ENCODE measurements around the gene MBD4. TPM values are rescaled to one million over a fixed set of nuclear protein-coding genes. Genes with fewer than 3 reads are reported as not detected.

The MBD4 gene
- total and polyA plus RNA-seq, 10 of the 15 experiments (the other 5 are each of a cell fraction or from before 2014, with no cell fraction given), result 17.7 to 59.0 (median 49.0) TPM

DNA sequence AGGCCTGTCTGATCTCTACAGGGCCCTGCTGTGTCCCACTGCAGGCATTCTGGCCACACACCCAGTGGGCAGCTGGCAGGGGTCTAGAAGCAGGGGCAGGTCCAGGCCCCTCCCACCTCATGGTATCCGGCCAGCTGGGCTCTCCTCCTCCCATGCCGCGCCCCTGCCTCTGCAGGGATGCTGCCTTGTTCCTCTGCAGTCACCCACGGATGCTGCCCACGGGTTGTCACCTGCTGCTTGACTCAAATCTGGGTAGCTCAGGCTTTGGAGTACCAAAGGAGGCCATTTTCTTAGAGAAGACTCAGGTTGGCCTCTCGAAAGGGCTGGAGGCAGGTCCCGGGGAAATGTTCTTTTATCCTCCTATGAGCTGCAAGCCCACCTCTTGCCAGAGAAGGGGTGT, 36.3 kb downstream of the MBD4 start:
- no peak overlapping the region for H3K4me3 ChIP-seq
- H3K36me3 ChIP-seq (ENCODE audit: control insufficient read depth in 2 of 2, insufficient read depth in 2 of 2, low read length in 1 of 2), result no peaks in the 10 kb centered on the region
- ChIA-PET RAD21 (ENCODE audit: unreplicated experiment) (interaction anchor here (1.2 to 4.4 kb wide), 2 partner anchors 10 to 22 kb away, joined by 3 to 19 read pairs; no protein-coding TSS in a partner anchor), POLR2A (interaction anchor here (0.6 to 1.9 kb wide), 4 partner anchors 10 to 725 kb away, joined by 4 to 8 read pairs (median 5); partner anchors contain the start of genes EFCAB12, IFT122 and MBD4), CTCF (interaction anchor here (1.4 to 5.7 kb wide), 4 partner anchors 8 to 32 kb away, joined by 4 to 84 read pairs (median 13); no protein-coding TSS in a partner anchor), SMC1A (ENCODE audit: uncharacterized antibody, unreplicated experiment) (interaction anchor here (1.1 to 19.4 kb wide), 6 partner anchors 10 to 69 kb away, joined by 3 to 275 read pairs (median 5); partner anchors contain the start of genes IFT122 and MBD4)
- WGBS (ENCODE audit: insufficient coverage, insufficient replicate concordance, low lambda C conversion rate, missing lambda C conversion rate), result 84% methylated on average over 7 of the region's 7 CpGs
- H3K4me2 ChIP-seq (ENCODE audit: control insufficient read depth, insufficient read depth), result no peak overlapping the region
- peaks cover 9% of the 10 kb centered on the region for H3K79me2 ChIP-seq (ENCODE audit: control insufficient read depth, insufficient read depth, low read length)
- H3K4me1 ChIP-seq (ENCODE audit: control insufficient read depth, insufficient read depth, low read length), result peaks cover 2% of the 10 kb centered on the region; the same call in 1 of the 2 replicates
- no TSS peak for BruUV-seq (replicated peaks)
- H3K9ac ChIP-seq (ENCODE audit: control insufficient read depth, insufficient read depth, low read length), result no peak overlapping the region
- no peaks in the 10 kb centered on the region for H3K9me3 ChIP-seq (replicated peaks; ENCODE audit: control insufficient read depth, insufficient read depth, low read length)
- H3K27me3 ChIP-seq (replicated peaks in 1 of 2; ENCODE audit: control insufficient read depth in 2 of 2, insufficient read depth in 2 of 2, low read length in 1 of 2), result no peaks in the 10 kb centered on the region; a peak in 1 of 4 replicates
- no peaks in the 10 kb centered on the region; the same call in 1 of the 2 replicates for H4K20me1 ChIP-seq (ENCODE audit: control insufficient read depth, insufficient read depth)
- no peak overlapping the region for H2AFZ ChIP-seq (ENCODE audit: control insufficient read depth, low read depth, low read length)
- intact Hi-C loops (cut with micrococcal nuclease; ENCODE audit: unreplicated experiment) (no loop called here), in situ Hi-C loops (cut with MboI) (no loop called here)
- DNase-seq (ENCODE audit: low read depth, low spot score) (no peak), FAIRE-seq (no peak), ATAC-seq (no peak)
- H3K27ac ChIP-seq (ENCODE audit: control insufficient read depth, insufficient read depth), result no peak overlapping the region
- TF ChIP-seq SRF (IDR thresholded peaks at IDR 0.05; ENCODE audit: low read depth in 2 of 2, low read length in 2 of 2), result no peak
- TF ChIP-seq KAT2A (conservative IDR thresholded peaks at IDR 0.05; ENCODE audit: control insufficient read depth, low read depth, low read length), result no peak
- TF ChIP-seq MXI1 (IDR thresholded peaks at IDR 0.05; ENCODE audit: low read depth, low read length), result no peak
- no peak for TF ChIP-seq RB1 (IDR thresholded peaks at IDR 0.05; ENCODE audit: borderline replicate concordance)
- TF ChIP-seq SIN3A (IDR thresholded peaks at IDR 0.05; ENCODE audit: low read depth, low read length), result no peak
- TF ChIP-seq ZNF592 (IDR thresholded peaks at IDR 0.05), result no peak
- no peak for TF ChIP-seq NBN (IDR thresholded peaks at IDR 0.05)
- no peak for TF ChIP-seq TCF3 (IDR thresholded peaks at IDR 0.05; ENCODE audit: borderline replicate concordance, insufficient read depth, low read depth, low read length)
- TF ChIP-seq POLR2AphosphoS2 (IDR thresholded peaks at IDR 0.05; ENCODE audit: low read depth, low read length), result no peak
- TF ChIP-seq IRF5 (IDR thresholded peaks at IDR 0.05; ENCODE audit: borderline replicate concordance), result no peak
- TF ChIP-seq, protein P1, sequence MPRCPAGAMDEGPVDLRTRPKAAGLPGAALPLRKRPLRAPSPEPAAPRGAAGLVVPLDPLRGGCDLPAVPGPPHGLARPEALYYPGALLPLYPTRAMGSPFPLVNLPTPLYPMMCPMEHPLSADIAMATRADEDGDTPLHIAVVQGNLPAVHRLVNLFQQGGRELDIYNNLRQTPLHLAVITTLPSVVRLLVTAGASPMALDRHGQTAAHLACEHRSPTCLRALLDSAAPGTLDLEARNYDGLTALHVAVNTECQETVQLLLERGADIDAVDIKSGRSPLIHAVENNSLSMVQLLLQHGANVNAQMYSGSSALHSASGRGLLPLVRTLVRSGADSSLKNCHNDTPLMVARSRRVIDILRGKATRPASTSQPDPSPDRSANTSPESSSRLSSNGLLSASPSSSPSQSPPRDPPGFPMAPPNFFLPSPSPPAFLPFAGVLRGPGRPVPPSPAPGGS (IDR thresholded peaks at IDR 0.05; ENCODE audit: borderline replicate concordance, insufficient read depth, low read depth, low read length, poor library complexity, severe bottlenecking), result no peak
- TF ChIP-seq CHD1 (IDR thresholded peaks at IDR 0.05; ENCODE audit: low read depth, low read length), result no peak
- no peak for TF ChIP-seq RUNX3 (IDR thresholded peaks at IDR 0.05; ENCODE audit: low read length)
- no peak for TF ChIP-seq ZNF24 (IDR thresholded peaks at IDR 0.05)
- no peak for TF ChIP-seq NR2C1 (IDR thresholded peaks at IDR 0.05)

Data from GM12878 (cell line).